GM18873 (cell line): ENCODE results near the gene ABCA6.

Experiments
- ATAC-seq: cut with Tn5 transposase; IDR thresholded peaks from one replicate; pipeline ENCODE4 v1.9.1; 2021; ENCODE audit warnings: mild to moderate bottlenecking, moderate library complexity, moderate number of reproducible peaks; ENCODE audit not compliant: unreplicated experiment, low FRiP score

ABCA6 gene

GRCh38 chr17:69050999-69051775 lies 90.5 kb downstream of the ABCA6 start:
- no peak for ATAC-seq

DNA sequence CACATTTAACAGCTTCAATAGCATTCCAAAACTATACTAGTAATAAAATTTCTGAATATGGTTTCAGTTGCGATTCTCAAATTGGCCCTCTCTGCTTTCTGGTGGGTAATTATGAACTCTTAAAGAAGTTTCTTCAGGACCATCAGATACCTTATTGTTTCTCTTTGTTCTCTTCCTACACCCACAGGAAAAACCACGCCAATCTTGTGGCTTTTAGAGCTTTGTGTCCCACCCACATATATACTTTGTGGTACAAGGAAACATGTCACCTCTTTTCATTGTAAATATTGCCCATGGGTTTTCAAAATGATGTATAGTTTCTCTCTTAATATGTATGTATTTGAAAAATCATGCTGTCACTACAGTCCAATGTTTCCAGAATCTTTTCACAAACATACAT lies 93.1 kb downstream of the ABCA6 start:
- no peak for ATAC-seq

DNA sequence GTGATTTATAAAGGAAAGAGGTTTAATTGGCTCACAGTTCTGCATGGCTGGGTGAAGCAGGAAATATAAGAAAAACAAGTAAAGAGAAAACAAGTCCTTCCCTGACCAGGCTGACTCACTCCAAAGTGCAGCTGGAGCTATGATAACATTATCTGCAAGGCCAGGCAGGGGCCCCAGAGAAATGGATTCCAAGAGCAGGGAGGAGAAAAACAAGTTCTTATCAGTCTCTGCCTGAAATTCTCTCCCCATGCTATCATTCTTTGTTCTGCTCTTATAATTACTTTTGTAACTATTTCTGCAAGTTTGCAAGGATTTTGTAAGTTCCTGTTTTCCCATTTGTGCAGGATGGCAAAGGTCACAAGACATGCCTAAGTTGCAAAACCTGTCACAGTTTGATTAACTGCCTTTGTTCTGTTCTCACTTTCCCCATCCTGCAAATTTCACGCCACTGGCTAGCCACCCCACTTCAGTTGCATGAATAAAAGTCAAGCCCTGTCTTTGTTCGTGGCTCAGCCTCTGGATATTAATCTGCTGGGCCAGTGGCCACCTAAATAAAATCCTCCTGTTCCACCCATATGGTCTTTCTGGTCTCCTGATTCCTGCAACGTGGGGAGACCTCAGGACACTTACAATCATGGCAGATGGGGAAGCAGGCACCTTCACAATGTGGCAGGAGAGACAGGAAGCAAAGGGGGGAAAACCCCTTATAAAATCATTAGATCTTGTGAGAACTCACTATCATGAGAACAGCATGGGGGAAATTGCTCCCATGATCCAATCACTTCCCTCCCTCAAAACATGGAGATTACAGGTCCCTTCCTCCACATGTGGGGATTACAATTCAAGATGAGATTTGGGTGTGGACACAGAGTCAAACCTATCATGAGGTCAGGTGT lies 94.1 kb downstream of the ABCA6 start:
- no peak for ATAC-seq

GRCh38 chr17:69046121-69046807 lies 95.4 kb downstream of the ABCA6 start:
- no peak for ATAC-seq

DNA sequence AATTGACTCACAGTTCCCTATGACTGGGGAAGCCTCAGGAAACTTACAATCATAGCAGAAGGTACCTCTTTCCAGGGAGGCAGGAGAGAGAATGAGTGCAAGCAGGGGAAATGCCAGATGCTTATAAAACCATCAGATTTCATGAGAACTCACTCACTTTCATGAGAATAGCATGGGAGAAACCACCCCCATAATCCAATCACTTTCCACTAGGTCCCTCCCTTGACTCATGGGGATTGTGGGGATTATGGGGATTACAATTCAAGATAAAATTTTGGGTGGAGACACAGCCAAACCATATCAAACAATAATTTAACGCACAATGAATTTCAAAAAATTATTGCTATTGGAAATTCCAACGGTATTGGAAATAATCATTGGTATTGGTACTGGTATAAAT lies 96.0 kb downstream of the ABCA6 start:
- no peak for ATAC-seq

- no peak for ATAC-seq
These were observed 97.3 kb downstream of the ABCA6 start for GRCh38 chr17:69044371-69044770.

GRCh38 chr17:69043098-69043734 lies 98.5 kb downstream of the ABCA6 start:
- no peak for ATAC-seq

DNA sequence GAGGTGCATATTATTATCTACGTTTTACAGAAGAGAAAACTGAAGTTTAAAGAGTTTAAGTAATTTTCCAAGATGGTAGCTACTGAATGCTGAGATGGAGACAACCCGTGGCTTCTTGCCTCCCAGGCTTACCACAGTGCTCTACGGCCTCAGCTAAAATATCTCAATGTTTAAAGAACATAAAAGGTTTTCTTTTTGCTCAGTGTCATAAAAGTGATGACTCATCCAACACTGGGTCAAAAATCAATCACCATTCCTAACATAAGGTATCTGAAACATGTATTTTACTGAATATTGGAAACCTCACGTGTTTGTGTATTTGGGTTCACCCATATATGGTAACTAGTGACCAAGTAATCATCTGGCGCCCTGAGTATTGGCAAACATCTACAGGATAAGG lies 99.4 kb downstream of the ABCA6 start:
- ATAC-seq = no peak

DNA sequence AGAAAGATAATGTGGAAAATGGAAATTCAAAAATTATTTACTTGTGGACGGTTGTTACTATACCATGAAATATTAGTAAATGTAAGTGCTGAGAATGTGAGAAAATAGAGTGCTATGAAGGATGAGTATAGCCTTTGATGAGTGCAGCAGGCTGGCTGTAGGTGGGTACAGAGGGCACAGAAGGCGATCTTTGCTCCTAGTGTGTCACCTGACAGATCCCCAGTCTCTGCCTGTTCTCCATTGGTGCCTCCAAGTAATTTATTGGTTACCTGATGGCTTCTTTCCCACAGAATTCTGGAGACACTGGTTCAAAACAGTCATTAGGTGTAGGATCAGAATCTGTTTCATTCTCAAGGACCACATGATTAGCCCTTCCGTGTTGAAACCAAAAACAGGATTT lies 109.9 kb downstream of the ABCA6 start:
- ATAC-seq = no peak

- ATAC-seq = no peak
These were observed 111.5 kb downstream of the ABCA6 start for GRCh38 chr17:69030169-69030568.
